ENCODE measurements around the gene DCDC2. TPM values are rescaled to one million over a fixed set of nuclear protein-coding genes. Genes with fewer than 3 reads are reported as not detected.
"Not testable (repeated sequence)": the region's sequence is repeated elsewhere in the genome, so short reads cannot be mapped to it uniquely, and the experiment has no call there.

The DCDC2 gene
- total RNA-seq, 1 donor, result under 0.01 TPM

- no peak for DNase-seq (ENCODE audit: low read depth in 2 of 3, low spot score in 2 of 3)
Measured at GRCh38 chr6:24329022-24329421, 28.8 kb downstream of the DCDC2 start.

- no peak for DNase-seq (ENCODE audit: low read depth in 2 of 3, low spot score in 2 of 3)
Measured at GRCh38 chr6:24327756-24328155, 30.1 kb downstream of the DCDC2 start.

DNA sequence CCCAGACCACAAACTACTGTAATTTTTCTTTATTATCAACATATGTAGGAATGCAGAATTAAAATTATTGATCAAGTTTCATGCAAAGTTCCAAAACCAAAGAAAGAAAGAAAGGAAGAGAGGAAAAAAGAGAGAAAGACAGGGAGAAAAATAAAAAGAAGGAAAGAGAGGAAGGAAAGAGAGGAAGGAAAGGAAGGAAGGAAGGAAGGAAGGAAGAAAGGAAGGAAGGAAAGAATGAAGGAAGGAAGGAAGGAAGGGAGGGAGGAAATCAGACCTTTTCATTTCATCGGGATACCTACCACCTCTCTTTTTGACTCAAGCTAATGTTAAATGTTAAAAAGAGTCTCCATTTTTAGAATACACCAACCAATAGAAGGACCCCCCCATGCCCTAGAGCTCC lies 31.9 kb downstream of the DCDC2 start:
- DNase-seq (ENCODE audit: low read depth in 2 of 3, low spot score in 2 of 3), result no peak

- DNase-seq (ENCODE audit: low read depth in 2 of 3, low spot score in 2 of 3), result no peak
Measured at GRCh38 chr6:24324617-24325016, 33.2 kb downstream of the DCDC2 start.

- DNase-seq (ENCODE audit: low read depth in 2 of 3, low spot score in 2 of 3), result no peak
Measured at GRCh38 chr6:24323632-24324337, 34.1 kb downstream of the DCDC2 start.

GRCh38 chr6:24322924-24323323 lies 34.9 kb downstream of the DCDC2 start:
- DNase-seq (ENCODE audit: low read depth in 2 of 3, low spot score in 2 of 3), result no peak

- DNase-seq (ENCODE audit: low read depth in 2 of 3, low spot score in 2 of 3), result not testable (repeated sequence)
Measured at GRCh38 chr6:24322446-24322845, 35.4 kb downstream of the DCDC2 start.

GRCh38 chr6:24321538-24322162 lies 36.2 kb downstream of the DCDC2 start:
- DNase-seq (ENCODE audit: low read depth in 2 of 3, low spot score in 2 of 3), result no peak

GRCh38 chr6:24313251-24314141 lies 44.4 kb downstream of the DCDC2 start:
- no peak for DNase-seq (ENCODE audit: low read depth in 2 of 3, low spot score in 2 of 3)

DNA sequence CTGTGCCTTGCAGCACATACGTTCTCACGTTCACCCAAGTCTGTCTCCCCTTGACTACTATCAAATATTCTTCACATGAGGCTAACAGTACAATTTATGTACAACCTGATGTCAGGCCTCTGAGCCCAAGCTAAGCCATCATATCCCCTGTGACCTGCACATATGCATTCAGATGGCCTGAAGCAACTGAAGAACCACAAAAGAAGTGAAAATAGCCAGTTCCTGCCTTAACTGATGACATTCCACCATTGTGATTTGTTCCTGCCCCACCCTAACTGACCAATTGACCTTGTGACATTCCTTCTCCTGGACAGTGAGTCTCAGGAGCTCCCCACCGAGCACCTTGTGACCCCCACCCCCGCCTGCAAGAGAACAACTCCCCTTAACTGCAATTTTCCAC lies 46.1 kb downstream of the DCDC2 start:
- DNase-seq (ENCODE audit: low read depth in 2 of 3, low spot score in 2 of 3), result not testable (repeated sequence)

DNA sequence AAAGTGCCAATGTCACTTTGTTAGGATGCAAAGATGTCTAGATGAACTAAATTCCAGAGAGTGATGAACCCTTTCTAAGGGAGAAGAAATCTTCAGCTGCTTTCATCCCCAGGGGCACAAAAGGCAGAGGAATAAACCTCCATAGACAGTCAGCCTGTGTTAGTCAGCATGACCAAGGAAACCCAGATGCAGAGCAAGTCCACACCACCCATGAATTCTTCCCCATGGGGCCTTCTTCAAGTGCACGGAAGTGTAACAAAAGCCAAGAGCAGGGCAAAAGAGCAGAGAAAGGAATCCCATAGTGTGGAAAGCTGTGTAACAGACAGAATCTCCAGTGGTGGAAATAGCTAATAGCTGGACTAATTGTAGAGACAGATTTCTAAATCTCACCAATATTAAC lies 50.0 kb downstream of the DCDC2 start:
- DNase-seq (ENCODE audit: low read depth in 2 of 3, low spot score in 2 of 3), result no peak

DNA sequence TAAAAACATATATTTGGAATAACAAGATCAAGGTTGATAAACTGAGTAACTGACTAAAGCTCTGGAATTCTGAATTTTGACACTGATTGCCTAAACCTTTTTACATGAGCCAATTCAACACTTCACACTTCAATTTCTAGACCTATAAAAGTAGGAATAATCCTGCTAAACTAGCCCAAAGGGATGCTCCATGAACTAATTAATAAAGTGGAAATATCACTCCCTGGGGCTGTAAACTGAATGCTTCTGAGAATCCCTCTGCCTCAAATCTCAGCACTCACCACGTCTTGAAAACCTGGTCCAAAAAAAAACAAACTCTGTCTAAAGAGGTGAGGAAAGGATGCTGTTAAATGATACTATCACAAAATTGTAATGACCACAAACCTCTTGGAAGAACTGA lies 50.9 kb downstream of the DCDC2 start:
- no peak for DNase-seq (ENCODE audit: low read depth in 2 of 3, low spot score in 2 of 3)

DNA sequence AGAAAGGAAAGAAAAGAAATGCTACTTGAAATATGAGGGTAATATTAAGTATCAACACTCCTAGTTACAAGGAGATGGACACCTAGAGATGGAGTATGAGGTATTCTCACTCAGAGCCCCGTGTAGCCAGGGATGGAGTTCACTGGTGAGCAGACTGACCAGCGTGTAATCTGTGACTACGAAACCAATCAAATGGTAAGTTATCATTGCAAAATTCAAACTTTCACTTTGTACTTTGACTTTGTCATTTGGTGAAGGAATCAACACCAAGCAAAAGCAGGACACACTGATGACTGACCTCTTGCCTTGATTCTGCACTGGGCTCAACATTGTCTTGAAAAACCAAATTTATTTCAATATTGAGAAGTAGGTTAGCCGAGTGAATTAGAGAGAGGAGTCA lies 51.8 kb downstream of the DCDC2 start:
- DNase-seq (ENCODE audit: low read depth in 2 of 3, low spot score in 2 of 3), result no peak

- DNase-seq (ENCODE audit: low read depth in 2 of 3, low spot score in 2 of 3), result no peak
Measured at GRCh38 chr6:24296944-24297343, 60.9 kb downstream of the DCDC2 start.

DNA sequence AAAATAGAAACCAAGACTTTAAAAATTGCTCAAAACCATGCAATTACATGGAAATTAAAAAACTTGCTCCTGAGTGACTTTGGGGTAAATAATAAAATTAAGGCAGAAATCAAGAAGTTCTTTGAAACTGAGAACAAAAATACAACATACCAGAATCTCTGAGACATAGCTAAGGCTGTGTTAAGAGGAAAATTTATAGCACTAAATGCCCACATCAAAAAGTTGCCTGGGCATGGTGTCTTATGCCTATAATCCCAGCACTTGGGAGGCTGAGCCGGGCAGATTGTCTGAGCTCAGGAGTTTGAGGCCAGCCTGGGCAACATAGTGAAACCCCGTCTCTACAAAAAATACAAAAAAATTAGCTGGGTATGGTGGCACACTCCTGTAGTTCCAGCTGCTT lies 64.0 kb downstream of the DCDC2 start:
- DNase-seq (ENCODE audit: low read depth in 2 of 3, low spot score in 2 of 3), result not testable (repeated sequence)

GRCh38 chr6:24287239-24287638 lies 70.6 kb downstream of the DCDC2 start:
- DNase-seq (ENCODE audit: low read depth in 2 of 3, low spot score in 2 of 3), result no peak

GRCh38 chr6:24284006-24284405 lies 73.9 kb downstream of the DCDC2 start:
- no peak for DNase-seq (ENCODE audit: low read depth in 2 of 3, low spot score in 2 of 3)

DNA sequence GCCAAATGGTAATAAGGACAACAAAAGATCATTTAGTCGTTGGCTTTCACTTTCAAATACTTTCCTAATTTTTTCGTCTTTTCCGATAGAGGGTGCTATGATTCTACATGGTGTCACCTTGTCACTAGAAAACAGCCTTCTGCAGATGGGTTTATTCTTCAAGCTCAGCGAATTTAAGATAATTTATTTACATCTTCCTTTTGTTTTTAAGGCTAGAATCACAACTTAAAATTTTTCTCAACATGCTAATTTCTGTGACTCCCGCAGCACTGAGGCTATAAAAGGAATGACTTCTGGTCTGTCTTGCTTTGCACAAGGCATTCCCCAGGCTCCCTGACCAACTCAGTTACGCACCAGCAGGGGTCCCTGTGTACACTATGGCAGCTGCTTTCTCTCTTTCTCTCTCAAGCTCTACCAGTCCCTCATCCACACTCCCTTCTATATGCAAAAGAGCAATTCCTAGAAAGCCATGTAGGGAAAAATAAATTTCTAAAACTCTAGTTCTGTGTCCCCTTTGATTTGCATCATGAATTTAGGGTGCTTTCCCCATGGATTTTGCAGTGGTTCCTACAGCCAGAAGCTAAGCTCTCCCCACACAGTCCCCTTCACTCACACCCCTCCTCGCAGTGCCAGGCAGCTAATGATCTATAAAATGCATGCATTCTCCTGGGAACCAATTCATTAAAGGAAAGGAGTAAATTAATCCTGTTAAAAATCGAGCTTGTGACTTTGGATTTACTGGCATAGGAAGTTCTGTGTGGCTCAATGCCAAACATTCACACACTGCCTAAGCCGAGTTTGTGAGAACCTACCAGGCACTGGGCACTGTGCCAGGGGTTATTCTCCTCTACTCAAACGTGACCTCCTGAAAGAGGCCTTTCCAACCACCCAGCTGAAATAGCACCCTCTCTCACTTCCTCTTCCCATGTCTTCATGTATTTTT lies 74.5 kb downstream of the DCDC2 start:
- peak; percentile 5 to 84 (median 64) for DNase-seq (ENCODE audit: low read depth in 2 of 3, low spot score in 2 of 3)

- peak in 1 of 3 donors; percentile 32 for DNase-seq (ENCODE audit: low read depth in 2 of 3, low spot score in 2 of 3)
Measured at GRCh38 chr6:24274441-24275083, 83.3 kb downstream of the DCDC2 start.
